K562 (cell line): ENCODE results near the gene ACSL3. TPM values are rescaled to one million over a fixed set of nuclear protein-coding genes. Genes with fewer than 3 reads are reported as not detected.

Experiments
- ATF1 ChIP-seq, 2 experiments: fragments of 450-650 bp in 1 of 2; IDR thresholded peaks; 2 replicates each; pipeline ENCODE4 v1.6.1; 2016; ENCODE audit warnings: missing compliant biosample characterization in 1 of 2, missing genetic modification characterization in 1 of 2
- ELF2 ChIP-seq: fragments of 250-450 bp; sonication (Bioruptor Pico); IDR thresholded peaks from 2 replicates; pipeline ENCODE4 v1.5.0; 2021; ENCODE audit warnings: mild to moderate bottlenecking
- MEIS2 ChIP-seq: fragments of 450-650 bp; IDR thresholded peaks from 2 replicates; pipeline ENCODE4 v1.6.1; 2014; ENCODE audit warnings: mild to moderate bottlenecking; ENCODE audit not compliant: partially characterized antibody
- NFRKB ChIP-seq: fragments of 450-650 bp; IDR thresholded peaks from 2 replicates; pipeline ENCODE4 v1.6.1; 2016; ENCODE audit warnings: low read depth
- NKRF ChIP-seq: fragments of 450-650 bp; IDR thresholded peaks from 2 replicates; pipeline ENCODE4 v1.6.1; 2016; ENCODE audit warnings: borderline replicate concordance
- NR2C2 ChIP-seq, 2 experiments: fragments of 200-800 bp in 1 of 2; sonication (Bioruptor generic) in 1 of 2; sonication (generic) in 1 of 2; formaldehyde crosslinking in 1 of 2; IDR thresholded peaks; 2 replicates each; pipeline versions ENCODE4 v1.6.1 to v1.8.0; 2016 to 2022; ENCODE audit warnings: mild to moderate bottlenecking in 1 of 2, missing compliant biosample characterization in 1 of 2, missing genetic modification characterization in 1 of 2, missing genetic modification reagents in 1 of 2
- PHF21A ChIP-seq: fragments of 450-650 bp; IDR thresholded peaks from 2 replicates; pipeline ENCODE4 v1.6.1; 2017; ENCODE audit warnings: low read depth, borderline replicate concordance
- POLR2AphosphoS5 ChIP-seq: IDR thresholded peaks from 2 replicates; pipeline ENCODE4 v1.6.1; 2011; ENCODE audit warnings: mild to moderate bottlenecking, low read depth, low read length, moderate library complexity; ENCODE audit not compliant: control insufficient read depth, insufficient read depth
- SAP30 ChIP-seq: fragments of 200-600 bp; sonication (generic); IDR thresholded peaks from 2 replicates; pipeline ENCODE4 v1.6.1; 2012; ENCODE audit warnings: borderline replicate concordance, low read depth, mild to moderate bottlenecking, moderate library complexity, low read length, control low read depth, inconsistent platforms; ENCODE audit not compliant: insufficient read depth, poor library complexity, severe bottlenecking
- SFPQ ChIP-seq: fragments of 200-400 bp; formaldehyde crosslinking; IDR thresholded peaks from 2 replicates; pipeline ENCODE4 v1.6.1; 2017; ENCODE audit warnings: mild to moderate bottlenecking, low read depth, low read length, moderate library complexity
- ZNF316 ChIP-seq: fragments of 450-650 bp; IDR thresholded peaks from 2 replicates; pipeline ENCODE4 v1.6.1; 2016
- polyA plus RNA-seq, 8 experiments: library from polyadenylated mRNA; depleted of rRNA in 4 of 8; stranded (reverse) in 5 of 8; unstranded in 3 of 8; fragments of >200 nt; fragmentation: Nextera tagmentation in 2 of 8; fragmentation: Illumina TruSeq in 1 of 8; extraction: Ambion mirVana in 2 of 8; extraction: Trizol in 1 of 8; gene quantifications; 2 replicates each; pipeline versions ENCODE4 v1.2.1 to v1.2.3, GENCODE V29; 2011 to 2014; ENCODE audit warnings: inconsistent platforms in 1 of 8, missing spikeins in 1 of 8
- total RNA-seq, 7 experiments: library from RNA; depleted of rRNA in 6 of 7; stranded (reverse); fragments of >200 nt in 6 of 7; fragmentation: Illumina TruSeq in 2 of 7; extraction: Trizol in 2 of 7; gene quantifications; 2 replicates each; pipeline versions ENCODE4 v1.2.1 to v1.2.3, GENCODE V29; 2011 to 2021; ENCODE audit warnings: low replicate concordance in 1 of 7
- TF ChIP-seq, protein P1 (sequence below): fragments of 450-650 bp; IDR thresholded peaks from 2 replicates; pipeline ENCODE4 v1.6.1; 2018; ENCODE audit warnings: mild to moderate bottlenecking, low read depth; ENCODE audit not compliant: partially characterized antibody
- TF ChIP-seq, protein P2 (sequence below), 2 experiments: IDR thresholded peaks in 1 of 2; conservative IDR thresholded peaks in 1 of 2; 2 replicates each; pipeline ENCODE4 v1.6.1; 2016; ENCODE audit warnings: low read depth in 2 of 2, mild to moderate bottlenecking in 1 of 2, missing compliant biosample characterization in 1 of 2, missing genetic modification characterization in 1 of 2, moderate library complexity in 1 of 2

The ACSL3 gene
- total and polyA plus RNA-seq, 9 of the 15 experiments (the other 6 are each of a cell fraction or from before 2014, with no cell fraction given) = 21.3 to 123 (median 85.2) TPM

- TF ChIP-seq SFPQ (no peak), POLR2AphosphoS5 (no peak), SAP30 (no peak), NKRF (no peak), ATF1 (CRISPR knock-in tag; IDR thresholded peaks at IDR 0.05) (no peak), ATF1 (tag; IDR thresholded peaks at IDR 0.05) (no peak), ELF2 (no peak), ZNF316 (no peak), NFRKB (no peak), NR2C2 (CRISPR knock-in tag; IDR thresholded peaks at IDR 0.05) (no peak), NR2C2 (tag; IDR thresholded peaks at IDR 0.05) (peak; percentile 55), MEIS2 (no peak), PHF21A (no peak)
- TF ChIP-seq, protein P1, sequence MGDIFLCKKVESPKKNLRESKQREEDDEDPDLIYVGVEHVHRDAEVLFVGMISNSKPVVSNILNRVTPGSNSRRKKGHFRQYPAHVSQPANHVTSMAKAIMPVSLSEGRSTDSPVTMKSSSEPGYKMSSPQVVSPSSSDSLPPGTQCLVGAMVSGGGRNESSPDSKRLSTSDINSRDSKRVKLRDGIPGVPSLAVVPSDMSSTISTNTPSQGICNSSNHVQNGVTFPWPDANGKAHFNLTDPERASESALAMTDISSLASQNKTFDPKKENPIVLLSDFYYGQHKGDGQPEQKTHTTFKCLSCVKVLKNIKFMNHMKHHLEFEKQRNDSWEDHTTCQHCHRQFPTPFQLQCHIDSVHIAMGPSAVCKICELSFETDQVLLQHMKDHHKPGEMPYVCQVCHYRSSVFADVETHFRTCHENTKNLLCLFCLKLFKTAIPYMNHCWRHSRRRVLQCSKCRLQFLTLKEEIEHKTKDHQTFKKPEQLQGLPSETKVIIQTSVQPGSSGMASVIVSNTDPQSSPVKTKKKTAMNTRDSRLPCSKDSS = no peak
- TF ChIP-seq, protein P2, sequence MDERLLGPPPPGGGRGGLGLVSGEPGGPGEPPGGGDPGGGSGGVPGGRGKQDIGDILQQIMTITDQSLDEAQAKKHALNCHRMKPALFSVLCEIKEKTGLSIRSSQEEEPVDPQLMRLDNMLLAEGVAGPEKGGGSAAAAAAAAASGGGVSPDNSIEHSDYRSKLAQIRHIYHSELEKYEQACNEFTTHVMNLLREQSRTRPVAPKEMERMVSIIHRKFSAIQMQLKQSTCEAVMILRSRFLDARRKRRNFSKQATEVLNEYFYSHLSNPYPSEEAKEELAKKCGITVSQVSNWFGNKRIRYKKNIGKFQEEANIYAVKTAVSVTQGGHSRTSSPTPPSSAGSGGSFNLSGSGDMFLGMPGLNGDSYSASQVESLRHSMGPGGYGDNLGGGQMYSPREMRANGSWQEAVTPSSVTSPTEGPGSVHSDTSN (CRISPR knock-in tag; IDR thresholded peaks at IDR 0.05; ENCODE audit: low read depth) = no peak
- TF ChIP-seq, protein P2 (tag; conservative IDR thresholded peaks at IDR 0.05; ENCODE audit: low read depth) = no peak
These were observed 3.5 kb downstream of the ACSL3 start (continued) for GRCh38 chr2:222864296-222864695.
